Esophagus muscularis mucosa (tissue), 4 donors: ENCODE results near the gene PCNT. TPM values are rescaled to one million over a fixed set of nuclear protein-coding genes. Genes with fewer than 3 reads are reported as not detected.
"Not testable (repeated sequence)": the region's sequence is repeated elsewhere in the genome, so short reads cannot be mapped to it uniquely, and the experiment has no call there.

Source experiments
- DNase-seq: peaks from one replicate; pipeline ENCODE4 v3.0.0-alpha.2; 2017; ENCODE audit errors: extremely low spot score
- H3K27ac ChIP-seq, 4 donors: fragments of 200-600 bp; sonication (generic); replicated peaks in 1 of 4; 1 replicate in 3 of 4; 2 replicates in 1 of 4; pipeline ENCODE4 v1.5.1; 2016 to 2019; ENCODE audit warnings: mild to moderate bottlenecking in 1 of 4
- H3K27me3 ChIP-seq, 4 donors: fragments of 200-600 bp; sonication (generic); one replicate each; pipeline versions ENCODE4 v1.5.1 to v1.6.0; 2016 to 2019
- H3K36me3 ChIP-seq, 4 donors: fragments of 200-600 bp; sonication (generic); one replicate each; pipeline ENCODE4 v1.5.1; 2016 to 2019
- H3K4me1 ChIP-seq, 4 donors: fragments of 200-600 bp; sonication (generic); one replicate each; pipeline ENCODE4 v1.5.1; 2016 to 2019
- H3K4me3 ChIP-seq, 4 donors: fragments of 200-600 bp; sonication (generic); 1 replicate in 2 of 4; 2 replicates in 2 of 4; pipeline ENCODE4 v1.5.1; 2016 to 2019; ENCODE audit warnings: mild to moderate bottlenecking in 4 of 4, moderate library complexity in 1 of 4
- H3K9me3 ChIP-seq, 4 donors: fragments of 200-600 bp; sonication (generic); 1 replicate in 3 of 4; 2 replicates in 1 of 4; pipeline ENCODE4 v1.5.1; 2016 to 2019
- CTCF ChIP-seq, 3 experiments: fragments of 200-600 bp in 2 of 3; fragments of 450-650 bp in 1 of 3; sonication (generic) in 2 of 3; IDR thresholded peaks; one replicate each; pipeline ENCODE4 v1.5.1; 2017 to 2019; ENCODE audit warnings: antibody characterized with exemption in 3 of 3, mild to moderate bottlenecking in 2 of 3, moderate library complexity in 1 of 3
- EP300 ChIP-seq: sonication (generic); formaldehyde crosslinking; IDR thresholded peaks from one replicate; pipeline ENCODE4 v1.6.1; 2017; ENCODE audit warnings: antibody characterized with exemption
- POLR2A ChIP-seq: fragments of 450-650 bp; IDR thresholded peaks from one replicate; pipeline ENCODE4 v1.6.1; 2017; ENCODE audit warnings: antibody characterized with exemption, moderate library complexity, mild to moderate bottlenecking, low read depth
- POLR2AphosphoS5 ChIP-seq, 2 donors: sonication (generic); formaldehyde crosslinking; IDR thresholded peaks; one replicate each; pipeline ENCODE4 v1.6.1; 2017; ENCODE audit warnings: antibody characterized with exemption in 2 of 2
- WGBS: methylation state at CpG from one replicate; pipeline ENCODE4 v1.1.5; 2018; 5-methylcytosine and 5-hydroxymethylcytosine counted together
- intact Hi-C: fragments of 100-400 bp; cut with DNase I; formaldehyde crosslinking; loops from one replicate; pipeline ENCODE4 v1.15.1; 2023
- total RNA-seq, 4 donors: library from RNA; depleted of rRNA; stranded (reverse); fragments of >200 nt; gene quantifications; one replicate each; pipeline versions ENCODE4 v1.1.0 to v1.2.1, GENCODE V29; 2016

Gene PCNT
- total RNA-seq, 4 donors from 2014 or later, result 21.2 to 35.1 (median 24.7) TPM

- Histone ChIP-seq H3K4me3 (no peak overlapping the region), H3K4me1 (peaks cover 4 to 11% (median 8%) of the 10 kb centered on the region in 4 donors), H3K27ac (no peak overlapping the region), H3K27me3 (no peaks in the 10 kb centered on the region), H3K9me3 (no peaks in the 10 kb centered on the region), H3K36me3 (peaks cover 34 to 96% (median 82%) of the 10 kb centered on the region in 4 donors)
- 99% methylated on average over 15 of the region's 23 CpGs for WGBS
- intact Hi-C loops, result no loop called here
- TF ChIP-seq POLR2A (no peak), EP300 (no peak), POLR2AphosphoS5 (IDR thresholded peaks at IDR 0.05) (no peak), CTCF (IDR thresholded peaks at IDR 0.05) (no peak)
- DNase-seq, result no peak
These were observed 118.1 kb downstream of the PCNT start for GRCh38 chr21:46441961-46442498.

- TF ChIP-seq EP300 (no peak), POLR2A (no peak), POLR2AphosphoS5 (IDR thresholded peaks at IDR 0.05) (no peak), CTCF (IDR thresholded peaks at IDR 0.05) (no peak)
- intact Hi-C loops, result no loop called here
These were observed 119.0 kb downstream of the PCNT start for GRCh38 chr21:46442938-46443337.

GRCh38 chr21:46443910-46444309 is 120.0 kb downstream of the PCNT start:
- Histone ChIP-seq H3K27ac (no peak overlapping the region), H3K4me1 (peaks cover 4 to 11% (median 8%) of the 10 kb centered on the region in 4 donors), H3K27me3 (no peaks in the 10 kb centered on the region), H3K36me3 (peaks cover 28 to 78% (median 65%) of the 10 kb centered on the region in 4 donors), H3K4me3 (no peak overlapping the region), H3K9me3 (no peaks in the 10 kb centered on the region)
- intact Hi-C loops, result no loop called here
- DNase-seq, result no peak
- TF ChIP-seq CTCF (IDR thresholded peaks at IDR 0.05), result no peak
- no peak for TF ChIP-seq POLR2A
- no peak for TF ChIP-seq POLR2AphosphoS5 (IDR thresholded peaks at IDR 0.05)
- TF ChIP-seq EP300, result no peak
- 72% methylated on average over 6 of the region's 8 CpGs for WGBS

More at GRCh38 chr21:46442938-46443337, 119.0 kb downstream of the PCNT start:
- Histone ChIP-seq H3K4me3 (no peak overlapping the region), H3K27me3 (no peaks in the 10 kb centered on the region), H3K27ac (no peak overlapping the region), H3K9me3 (no peaks in the 10 kb centered on the region), H3K36me3 (peaks cover 28 to 87% (median 74%) of the 10 kb centered on the region in 4 donors), H3K4me1 (peaks cover 4 to 11% (median 8%) of the 10 kb centered on the region in 4 donors)
- WGBS, result 78% methylated on average over 12 of the region's 15 CpGs
- DNase-seq, result no peak

GRCh38 chr21:46448108-46448507 is 124.2 kb downstream of the PCNT start:
- Histone ChIP-seq H3K4me1 (peaks cover 4 to 12% (median 9%) of the 10 kb centered on the region in 4 donors), H3K4me3 (no peak overlapping the region), H3K36me3 (peaks cover 8 to 36% (median 23%) of the 10 kb centered on the region in 4 donors), H3K27me3 (no peaks in the 10 kb centered on the region), H3K27ac (no peak overlapping the region), H3K9me3 (no peaks in the 10 kb centered on the region)
- 97% methylated on average over 5 of the region's 5 CpGs for whole genome bisulfite sequencing
- intact Hi-C loops, result no loop called here
- TF ChIP-seq EP300, result no peak
- TF ChIP-seq POLR2A, result no peak
- TF ChIP-seq POLR2AphosphoS5 (IDR thresholded peaks at IDR 0.05), result no peak
- no peak for TF ChIP-seq CTCF (IDR thresholded peaks at IDR 0.05)
- no peak for DNase-seq

GRCh38 chr21:46448855-46449254 is 124.9 kb downstream of the PCNT start:
- WGBS, result over 99% methylated on average over 6 of the region's 6 CpGs
- not testable (repeated sequence) for H3K4me3 ChIP-seq

More at GRCh38 chr21:46448855-46449254, 124.9 kb downstream of the PCNT start:
- DNase-seq, H3K9me3 ChIP-seq, H3K27me3 ChIP-seq, H3K4me1 ChIP-seq, H3K27ac ChIP-seq, intact Hi-C loops: not testable (repeated sequence)
- H3K36me3 ChIP-seq, result peaks cover 5 to 28% (median 17%) of the 10 kb centered on the region in 4 donors
